KOPT-K1 (cell line): ENCODE data around the gene GTF2IRD1.
A peak's percentile ranks its signal among the peaks of the same experiment; 100 is the strongest.
"Not testable (repeated sequence)": the region's sequence is repeated elsewhere in the genome, so short reads cannot be mapped to it uniquely, and the experiment has no call there.

Experiments used
- H3K27ac ChIP-seq: fragments of 200-600 bp; sonication (generic); 2 replicates; pipeline ENCODE4 v1.5.1; 2016; ENCODE audit warnings: antibody characterized with exemption, mild to moderate bottlenecking, low read depth, low read length; ENCODE audit not compliant: poor library complexity, severe bottlenecking
- H3K36me3 ChIP-seq: fragments of 200-600 bp; sonication (generic); 2 replicates; pipeline ENCODE4 v1.5.1; 2017; ENCODE audit warnings: antibody characterized with exemption, mild to moderate bottlenecking, low read length, moderate library complexity; ENCODE audit not compliant: insufficient read depth
- H3K9me3 ChIP-seq: fragments of 200-600 bp; sonication (generic); 2 replicates; pipeline ENCODE4 v1.5.1; 2017; ENCODE audit warnings: antibody characterized with exemption, low read length, mild to moderate bottlenecking; ENCODE audit not compliant: insufficient read depth, poor library complexity, severe bottlenecking

GTF2IRD1 gene

GRCh38 chr7:74617180-74617744 lies 163.6 kb downstream of the GTF2IRD1 start:
- H3K27ac ChIP-seq, result peak overlapping the region; percentile 73
- H3K9me3 ChIP-seq, result no peaks in the 10 kb centered on the region
- no peaks in the 10 kb centered on the region for H3K36me3 ChIP-seq

- no peak overlapping the region for H3K27ac ChIP-seq
- no peaks in the 10 kb centered on the region for H3K9me3 ChIP-seq
- no peaks in the 10 kb centered on the region for H3K36me3 ChIP-seq
Observed at GRCh38 chr7:74619235-74619860, 165.6 kb downstream of the GTF2IRD1 start.

GRCh38 chr7:74622228-74622749 lies 168.6 kb downstream of the GTF2IRD1 start:
- H3K27ac ChIP-seq, result no peak overlapping the region
- no peaks in the 10 kb centered on the region for H3K9me3 ChIP-seq
- no peaks in the 10 kb centered on the region for H3K36me3 ChIP-seq

GRCh38 chr7:74623135-74623534 lies 169.4 kb downstream of the GTF2IRD1 start:
- Histone ChIP-seq H3K27ac (no peak overlapping the region), H3K36me3 (no peaks in the 10 kb centered on the region), H3K9me3 (no peaks in the 10 kb centered on the region)

- H3K9me3 ChIP-seq, result no peaks in the 10 kb centered on the region
- no peak overlapping the region for H3K27ac ChIP-seq
- H3K36me3 ChIP-seq, result no peaks in the 10 kb centered on the region
Observed at GRCh38 chr7:74625446-74625845, 171.7 kb downstream of the GTF2IRD1 start.

- H3K36me3 ChIP-seq, result no peaks in the 10 kb centered on the region
- H3K9me3 ChIP-seq, result no peaks in the 10 kb centered on the region
- peak overlapping the region; percentile 15 for H3K27ac ChIP-seq
Observed at GRCh38 chr7:74627661-74628411, 174.1 kb downstream of the GTF2IRD1 start.

- H3K27ac ChIP-seq, result no peak overlapping the region
- no peaks in the 10 kb centered on the region for H3K9me3 ChIP-seq
- H3K36me3 ChIP-seq, result no peaks in the 10 kb centered on the region
Observed at GRCh38 chr7:74632505-74632904, 178.8 kb downstream of the GTF2IRD1 start.

- H3K9me3 ChIP-seq, result no peaks in the 10 kb centered on the region
- no peak overlapping the region for H3K27ac ChIP-seq
- no peaks in the 10 kb centered on the region for H3K36me3 ChIP-seq
Observed at GRCh38 chr7:74633451-74633921, 179.8 kb downstream of the GTF2IRD1 start.

- Histone ChIP-seq H3K9me3 (no peaks in the 10 kb centered on the region), H3K27ac (no peak overlapping the region), H3K36me3 (no peaks in the 10 kb centered on the region)
Observed at GRCh38 chr7:74637745-74638144, 184.0 kb downstream of the GTF2IRD1 start.

GRCh38 chr7:74650055-74650454 lies 196.3 kb downstream of the GTF2IRD1 start:
- peak overlapping the region; percentile 69 for H3K27ac ChIP-seq
- H3K36me3 ChIP-seq, H3K9me3 ChIP-seq: not testable (repeated sequence)

- not testable (repeated sequence) for H3K9me3 ChIP-seq, H3K36me3 ChIP-seq
- peak overlapping the region; percentile 69 for H3K27ac ChIP-seq
Observed at GRCh38 chr7:74650493-74651132, 196.9 kb downstream of the GTF2IRD1 start.

- H3K36me3 ChIP-seq, H3K9me3 ChIP-seq: not testable (repeated sequence)
- H3K27ac ChIP-seq, result peak overlapping the region; percentile 69
Observed at GRCh38 chr7:74651133-74651504, 197.4 kb downstream of the GTF2IRD1 start.
